B cell (primary cell): ENCODE measurements around the gene EHBP1. TPM values are rescaled to one million over a fixed set of nuclear protein-coding genes. Genes with fewer than 3 reads are reported as not detected.

Experiments
- ATAC-seq: fragments of 200-7000 bp; cut with Tn5 transposase; one replicate; pipeline ENCODE4 v1.10.0; 2021; ENCODE audit warnings: low read depth, mild to moderate bottlenecking, moderate number of reproducible peaks, moderate library complexity
- CTCF ChIA-PET: fragments of 350-600 bp; sonication (Branson Sonifier 250); formaldehyde crosslinking; loops from one replicate; lab custom pipeline; 2021; ENCODE audit warnings: antibody characterized with exemption, inconsistent platforms; lab: Charles Lee
- POLR2A ChIA-PET: fragments of 350-600 bp; sonication (Branson Sonifier 250); formaldehyde crosslinking; loops from one replicate; lab custom pipeline; 2021; ENCODE audit warnings: antibody characterized with exemption; lab: Charles Lee
- DNase-seq: peaks from one replicate; pipeline ENCODE4 v3.0.0; 2013
- H2AFZ ChIP-seq: 2 replicates; pipeline ENCODE4 v1.6.1; 2012; ENCODE audit warnings: mild to moderate bottlenecking, low read depth, low read length; ENCODE audit not compliant: insufficient read depth, poor library complexity, severe bottlenecking
- H3K27ac ChIP-seq, 2 donors: 1 replicate in 1 of 2; 2 replicates in 1 of 2; pipeline ENCODE4 v1.5.1; 2012 to 2013; ENCODE audit warnings: low read length in 2 of 2, mild to moderate bottlenecking in 2 of 2, moderate library complexity in 1 of 2
- H3K27me3 ChIP-seq, 4 experiments: fragments of 200-600 bp in 1 of 4; sonication (generic) in 1 of 4; replicated peaks in 1 of 4; 1 replicate in 2 of 4; 2 replicates in 2 of 4; pipeline versions ENCODE4 v1.6.1 to v1.7.0; 2013 to 2016; ENCODE audit warnings: low read length in 3 of 4, mild to moderate bottlenecking in 2 of 4, mixed read lengths in 1 of 4, moderate library complexity in 1 of 4; ENCODE audit not compliant: insufficient read depth in 4 of 4, control insufficient read depth in 3 of 4; ENCODE audit errors: control extremely low read depth in 1 of 4
- H3K36me3 ChIP-seq, 2 experiments: replicated peaks in 1 of 2; 1 replicate in 1 of 2; 2 replicates in 1 of 2; pipeline versions ENCODE4 v1.6.1 to v1.7.1; 2013; ENCODE audit warnings: low read length in 1 of 2; ENCODE audit not compliant: insufficient read depth in 2 of 2, control insufficient read depth in 1 of 2; ENCODE audit errors: control extremely low read depth in 1 of 2, extremely low read depth in 1 of 2
- H3K4me1 ChIP-seq, 2 donors: fragments of 200-600 bp in 1 of 2; sonication (generic) in 1 of 2; 1 replicate in 1 of 2; 2 replicates in 1 of 2; pipeline versions ENCODE4 v1.5.1 to v1.6.1; 2013 to 2017; ENCODE audit warnings: low read length in 2 of 2; ENCODE audit not compliant: control insufficient read depth in 2 of 2, insufficient read depth in 2 of 2
- H3K4me2 ChIP-seq: replicated peaks from 2 replicates; pipeline ENCODE3; 2012; ENCODE audit warnings: mild to moderate bottlenecking, low read depth, low read length; ENCODE audit not compliant: poor library complexity, severe bottlenecking
- H3K4me3 ChIP-seq, 5 experiments: fragments of 200-600 bp in 1 of 5; sonication (generic) in 1 of 5; 1 replicate in 3 of 5; 2 replicates in 2 of 5; pipeline versions ENCODE4 v1.5.1 to v1.7.0; 2011 to 2016; ENCODE audit warnings: low read length in 4 of 5, mild to moderate bottlenecking in 4 of 5, low read depth in 2 of 5, control low read depth in 1 of 5, moderate library complexity in 1 of 5; ENCODE audit not compliant: insufficient read depth in 1 of 5; ENCODE audit errors: control extremely low read depth in 1 of 5, extremely low read depth in 1 of 5
- H3K79me2 ChIP-seq: fragments of 200-600 bp; sonication (generic); one replicate; pipeline ENCODE4 v1.6.0; 2016; ENCODE audit warnings: low read length; ENCODE audit not compliant: control insufficient read depth, insufficient read depth
- H3K9ac ChIP-seq: fragments of 200-600 bp; sonication (generic); 2 replicates; pipeline ENCODE4 v1.6.1; 2017; ENCODE audit warnings: mild to moderate bottlenecking, low read length, moderate library complexity
- H3K9me3 ChIP-seq, 3 donors: one replicate each; pipeline versions ENCODE4 v1.6.1 to v1.7.1; 2013; ENCODE audit warnings: low read length in 2 of 3; ENCODE audit not compliant: control insufficient read depth in 2 of 3, insufficient read depth in 1 of 3; ENCODE audit errors: control extremely low read depth in 1 of 3
- H4K20me1 ChIP-seq: 2 replicates; pipeline ENCODE4 v1.6.0; 2012; ENCODE audit warnings: mild to moderate bottlenecking, low read length; ENCODE audit not compliant: insufficient read depth, control insufficient read depth, poor library complexity, severe bottlenecking
- H3K27ac Mint-ChIP-seq: one replicate; pipeline ENCODE4 v1.8.0; 2021; ENCODE audit warnings: mixed read lengths
- H3K27me3 Mint-ChIP-seq: one replicate; pipeline ENCODE4 v1.8.0; 2021; ENCODE audit warnings: mixed read lengths
- H3K4me1 Mint-ChIP-seq: one replicate; pipeline ENCODE4 v1.8.0; 2021; ENCODE audit warnings: mixed read lengths
- H3K4me3 Mint-ChIP-seq: one replicate; pipeline ENCODE4 v1.8.0; 2021; ENCODE audit warnings: mixed read lengths
- H3K9me3 Mint-ChIP-seq: one replicate; pipeline ENCODE4 v1.8.0; 2022; ENCODE audit warnings: mixed read lengths; ENCODE audit not compliant: insufficient read depth
- EZH2 ChIP-seq: IDR thresholded peaks from 2 replicates; pipeline ENCODE4 v1.6.1; 2012; ENCODE audit warnings: borderline replicate concordance, low read depth, mild to moderate bottlenecking, moderate library complexity, low read length; ENCODE audit not compliant: insufficient read depth, poor library complexity, severe bottlenecking
- WGBS: methylation state at CpG from one replicate; pipeline ENCODE4 v1.1.5; 2013; ENCODE audit warnings: missing lambda C conversion rate; ENCODE audit not compliant: insufficient coverage; 5-methylcytosine and 5-hydroxymethylcytosine counted together
- intact Hi-C: fragments of 100-400 bp; cut with micrococcal nuclease; formaldehyde crosslinking; loops from one replicate; pipeline ENCODE4 v1.10.0; 2022
- polyA plus RNA-seq: library from polyadenylated mRNA; depleted of rRNA; stranded (reverse); fragments of >200 nt; gene quantifications from 2 replicates; pipeline ENCODE4 v1.2.3, GENCODE V29; 2012
- total RNA-seq, 2 donors: library from RNA; stranded (reverse); fragments of 120-200 nt in 1 of 2; gene quantifications; 1 replicate in 1 of 2; 2 replicates in 1 of 2; pipeline versions ENCODE4 v1.2.3 to v1.2.4, GENCODE V29; 2013 to 2022
- TF ChIP-seq, protein P1 (sequence below): fragments of 200-600 bp; IDR thresholded peaks from one replicate; pipeline ENCODE4 v1.8.0; 2022; ENCODE audit warnings: antibody characterized with exemption, mild to moderate bottlenecking

Gene EHBP1
- total and polyA plus RNA-seq, 2 donors (not counting 1 experiment from before 2014, with no cell fraction given), result 8.8 to 34.7 TPM

DNA sequence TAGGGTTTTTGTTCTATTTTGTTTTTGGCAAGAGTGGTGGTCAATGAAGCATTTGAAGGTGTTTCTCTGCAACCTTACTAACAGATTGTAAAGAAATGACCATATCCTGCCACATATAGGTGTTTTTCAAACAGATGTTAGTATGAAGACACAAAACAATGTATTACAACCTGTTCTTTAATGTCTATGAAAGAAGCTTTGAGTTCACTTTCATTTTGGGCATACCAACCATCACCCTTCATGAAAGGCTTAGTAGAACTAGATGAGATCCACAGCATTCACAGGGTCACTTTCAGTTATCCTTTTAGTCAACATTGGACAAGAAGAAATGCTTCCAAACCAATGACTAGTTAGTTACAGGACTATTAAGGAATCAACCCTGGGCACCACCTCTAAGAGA lies 95.1 kb downstream of the EHBP1 start:
- H3K4me2 ChIP-seq, result no peak overlapping the region
- H3K9ac ChIP-seq, result no peak overlapping the region
- H3K4me1 Mint-ChIP-seq, result peaks cover 5% of the 10 kb centered on the region
- ATAC-seq, result no peak
- H3K79me2 ChIP-seq, result no peaks in the 10 kb centered on the region
- H3K4me3 Mint-ChIP-seq, result no peak overlapping the region
- H3K27me3 Mint-ChIP-seq, result no peaks in the 10 kb centered on the region
- H3K27ac Mint-ChIP-seq, result no peak overlapping the region
- TF ChIP-seq, protein P1, sequence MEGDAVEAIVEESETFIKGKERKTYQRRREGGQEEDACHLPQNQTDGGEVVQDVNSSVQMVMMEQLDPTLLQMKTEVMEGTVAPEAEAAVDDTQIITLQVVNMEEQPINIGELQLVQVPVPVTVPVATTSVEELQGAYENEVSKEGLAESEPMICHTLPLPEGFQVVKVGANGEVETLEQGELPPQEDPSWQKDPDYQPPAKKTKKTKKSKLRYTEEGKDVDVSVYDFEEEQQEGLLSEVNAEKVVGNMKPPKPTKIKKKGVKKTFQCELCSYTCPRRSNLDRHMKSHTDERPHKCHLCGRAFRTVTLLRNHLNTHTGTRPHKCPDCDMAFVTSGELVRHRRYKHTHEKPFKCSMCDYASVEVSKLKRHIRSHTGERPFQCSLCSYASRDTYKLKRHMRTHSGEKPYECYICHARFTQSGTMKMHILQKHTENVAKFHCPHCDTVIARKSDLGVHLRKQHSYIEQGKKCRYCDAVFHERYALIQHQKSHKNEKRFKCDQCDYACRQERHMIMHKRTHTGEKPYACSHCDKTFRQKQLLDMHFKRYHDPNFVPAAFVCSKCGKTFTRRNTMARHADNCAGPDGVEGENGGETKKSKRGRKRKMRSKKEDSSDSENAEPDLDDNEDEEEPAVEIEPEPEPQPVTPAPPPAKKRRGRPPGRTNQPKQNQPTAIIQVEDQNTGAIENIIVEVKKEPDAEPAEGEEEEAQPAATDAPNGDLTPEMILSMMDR, result no peak
- no peak for TF ChIP-seq EZH2
- no peak overlapping the region for H3K27ac ChIP-seq
- H3K4me1 ChIP-seq, result no peaks in the 10 kb centered on the region
- H3K36me3 ChIP-seq, result no peaks in the 10 kb centered on the region
- H3K9me3 Mint-ChIP-seq, result no peaks in the 10 kb centered on the region
- CTCF ChIA-PET, result interaction anchor here (0.7 kb wide), 1 partner anchor 13 kb away, joined by 3 read pairs; no protein-coding TSS in a partner anchor
- POLR2A ChIA-PET, result no interaction called here
- no peak overlapping the region for H2AFZ ChIP-seq
- no peaks in the 10 kb centered on the region for H3K9me3 ChIP-seq
- H3K4me3 ChIP-seq, result no peak overlapping the region
- intact Hi-C loops, result no loop called here
- DNase-seq, result no peak
- no peaks in the 10 kb centered on the region for H3K27me3 ChIP-seq
- H4K20me1 ChIP-seq, result no peaks in the 10 kb centered on the region

DNA sequence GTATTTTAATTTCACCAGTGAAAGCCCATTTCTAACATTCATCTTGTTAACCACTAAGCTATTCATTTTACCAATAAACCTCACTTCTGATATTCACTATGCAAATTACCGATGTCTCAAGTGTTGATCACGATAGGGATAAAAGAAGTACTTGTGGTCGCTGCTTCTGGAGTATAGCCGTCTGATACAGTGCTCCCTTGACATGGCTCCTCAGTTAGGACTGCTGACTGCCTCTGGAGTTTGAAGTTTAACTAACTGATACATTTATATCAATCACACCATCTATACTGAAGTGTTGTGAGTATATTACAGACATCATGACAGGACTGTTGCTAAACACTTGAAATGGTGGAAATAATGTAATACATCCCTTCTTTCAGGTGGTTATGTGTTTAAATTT lies 95.6 kb downstream of the EHBP1 start:
- Histone ChIP-seq H3K27me3 (no peaks in the 10 kb centered on the region), H3K27ac (no peak overlapping the region), H4K20me1 (no peaks in the 10 kb centered on the region), H3K4me1 (no peaks in the 10 kb centered on the region), H3K36me3 (no peaks in the 10 kb centered on the region), H3K9ac (no peak overlapping the region), H2AFZ (no peak overlapping the region), H3K4me2 (no peak overlapping the region), H3K9me3 (peaks cover 0 to under 1% (median 0%) of the 10 kb centered on the region in 3 donors), H3K79me2 (no peaks in the 10 kb centered on the region), H3K4me3 (no peak overlapping the region)
- ATAC-seq (no peak), DNase-seq (no peak)
- TF ChIP-seq, protein P1, result no peak
- TF ChIP-seq EZH2, result no peak
- ChIA-PET CTCF (interaction anchor here (0.7 kb wide), 1 partner anchor 13 kb away, joined by 3 read pairs; no protein-coding TSS in a partner anchor), POLR2A (no interaction called here)
- intact Hi-C loops, result no loop called here
- WGBS, result no CpG with 5 or more reads among the region's 4 CpGs
- Mint-ChIP-seq H3K9me3 (no peaks in the 10 kb centered on the region), H3K27me3 (no peaks in the 10 kb centered on the region), H3K27ac (no peak overlapping the region), H3K4me3 (no peak overlapping the region), H3K4me1 (peaks cover 5% of the 10 kb centered on the region)
